IMR-90 (cell line): ENCODE measurements around the gene AFAP1L2. TPM values are rescaled to one million over a fixed set of nuclear protein-coding genes. Genes with fewer than 3 reads are reported as not detected.

Experiments
- ATAC-seq: fragments of 200-7000 bp; cut with Tn5 transposase; 2 replicates; pipeline ENCODE4 v1.9.1; 2020; ENCODE audit warnings: low read depth, mild to moderate bottlenecking, moderate library complexity
- BruUV-seq: library from RNA; stranded (reverse); fragments of 400-500 nt; replicated peaks from 2 replicates; lab custom pipeline; 2021; lab: Mats Ljungman, UMichigan
- CTCF ChIA-PET: fragments of 300-600 bp; formaldehyde crosslinking; extraction: SDS; loops from one replicate; lab custom pipeline; 2021; ENCODE audit warnings: antibody characterized with exemption; lab: Yijun Ruan, JAX
- POLR2A ChIA-PET: fragments of 300-600 bp; sonication (Branson Sonifier 250); formaldehyde crosslinking; loops from one replicate; lab custom pipeline; 2022; ENCODE audit warnings: antibody characterized with exemption; ENCODE audit not compliant: unreplicated experiment; lab: Charles Lee
- DNase-seq: peaks from one replicate; pipeline ENCODE4 v3.0.0; 2013
- H2AFZ ChIP-seq: replicated peaks from 2 replicates; pipeline ENCODE3; 2013; ENCODE audit warnings: low read length, mild to moderate bottlenecking; ENCODE audit not compliant: poor library complexity
- H2AK5ac ChIP-seq: 2 replicates; pipeline ENCODE4 v1.6.1; 2013; ENCODE audit warnings: low read depth, low read length, inconsistent platforms
- H2AK9ac ChIP-seq: replicated peaks from 2 replicates; pipeline ENCODE3; 2013; ENCODE audit warnings: mild to moderate bottlenecking, low read depth, low read length, moderate library complexity; ENCODE audit not compliant: poor library complexity
- H2BK120ac ChIP-seq: 2 replicates; pipeline ENCODE4 v1.6.1; 2013; ENCODE audit warnings: low read depth, low read length, inconsistent platforms
- H2BK15ac ChIP-seq: 3 replicates; pipeline ENCODE4 v1.6.1; 2013; ENCODE audit warnings: low read depth, low read length, inconsistent platforms
- H2BK20ac ChIP-seq: 2 replicates; pipeline ENCODE4 v1.6.1; 2013; ENCODE audit warnings: low read depth, mild to moderate bottlenecking, inconsistent platforms, low read length, moderate library complexity
- H2BK5ac ChIP-seq: 2 replicates; pipeline ENCODE4 v1.6.1; 2013; ENCODE audit warnings: mild to moderate bottlenecking, low read depth, low read length, inconsistent platforms; ENCODE audit not compliant: poor library complexity, severe bottlenecking
- H3K14ac ChIP-seq: replicated peaks from 2 replicates; pipeline ENCODE4 v1.6.1; 2013; ENCODE audit warnings: low read depth, low read length, inconsistent platforms
- H3K18ac ChIP-seq: 2 replicates; pipeline ENCODE4 v1.6.1; 2013; ENCODE audit warnings: low read depth, low read length, control low read depth
- H3K23ac ChIP-seq: 2 replicates; pipeline ENCODE4 v1.6.1; 2013; ENCODE audit warnings: low read depth, low read length, inconsistent platforms
- H3K27ac ChIP-seq: 2 replicates; pipeline ENCODE4 v1.5.1; 2013; ENCODE audit warnings: mild to moderate bottlenecking, control low read depth, low read length; ENCODE audit not compliant: insufficient read depth
- H3K27me3 ChIP-seq: 2 replicates; pipeline ENCODE4 v1.6.1; 2013; ENCODE audit warnings: low read length; ENCODE audit not compliant: control insufficient read depth, insufficient read depth
- H3K36me3 ChIP-seq: 2 replicates; pipeline ENCODE4 v1.6.1; 2013; ENCODE audit warnings: low read length, mixed read lengths; ENCODE audit not compliant: control insufficient read depth, insufficient read depth
- H3K4ac ChIP-seq: 2 replicates; pipeline ENCODE4 v1.6.1; 2013; ENCODE audit warnings: low read depth, low read length, inconsistent platforms
- H3K4me1 ChIP-seq: 2 replicates; pipeline ENCODE4 v1.6.1; 2013; ENCODE audit warnings: low read length, mixed read lengths; ENCODE audit not compliant: control insufficient read depth, insufficient read depth
- H3K4me2 ChIP-seq: 2 replicates; pipeline ENCODE4 v1.6.1; 2013; ENCODE audit warnings: low read depth, mild to moderate bottlenecking, control low read depth, low read length, moderate library complexity
- H3K4me3 ChIP-seq: 2 replicates; pipeline ENCODE4 v1.5.1; 2013; ENCODE audit warnings: low read depth, mild to moderate bottlenecking, control low read depth, low read length, moderate library complexity; ENCODE audit not compliant: insufficient read depth
- H3K56ac ChIP-seq: 2 replicates; pipeline ENCODE4 v1.6.1; 2013; ENCODE audit warnings: low read length, inconsistent platforms; ENCODE audit not compliant: insufficient read depth; ENCODE audit errors: extremely low read depth
- H3K79me1 ChIP-seq, 2 experiments: 2 replicates each; pipeline ENCODE4 v1.6.1; 2013; ENCODE audit warnings: low read length in 2 of 2, inconsistent platforms in 1 of 2, low read depth in 1 of 2
- H3K9ac ChIP-seq: 2 replicates; pipeline ENCODE4 v1.6.1; 2013; ENCODE audit warnings: low read depth, low read length, control low read depth
- H3K9me1 ChIP-seq: 2 replicates; pipeline ENCODE4 v1.6.1; 2013; ENCODE audit warnings: low read length, inconsistent platforms; ENCODE audit not compliant: insufficient read depth
- H3K9me3 ChIP-seq: 2 replicates; pipeline ENCODE4 v1.6.1; 2013; ENCODE audit warnings: low read length; ENCODE audit not compliant: control insufficient read depth, insufficient read depth
- H4K20me1 ChIP-seq: 2 replicates; pipeline ENCODE4 v1.6.1; 2013; ENCODE audit warnings: low read length, inconsistent platforms; ENCODE audit not compliant: insufficient read depth
- H4K5ac ChIP-seq: 2 replicates; pipeline ENCODE4 v1.6.1; 2013; ENCODE audit warnings: mild to moderate bottlenecking, low read depth, low read length, control low read depth
- H4K8ac ChIP-seq, 2 experiments: 2 replicates each; pipeline ENCODE4 v1.6.1; 2013; ENCODE audit warnings: low read depth in 2 of 2, low read length in 2 of 2, control low read depth in 1 of 2, inconsistent platforms in 1 of 2
- H4K91ac ChIP-seq: 2 replicates; pipeline ENCODE4 v1.6.1; 2013; ENCODE audit warnings: low read depth, low read length, inconsistent platforms; ENCODE audit not compliant: insufficient read depth
- BHLHE40 ChIP-seq: fragments of 150-350 bp; IDR thresholded peaks from 2 replicates; pipeline ENCODE4 v1.6.1; 2016; ENCODE audit warnings: mild to moderate bottlenecking, low read depth, low read length
- CEBPB ChIP-seq: IDR thresholded peaks from 2 replicates; pipeline ENCODE4 v1.6.1; 2012; ENCODE audit warnings: low read depth, low read length, improper control_type of control experiment
- CHD1 ChIP-seq: IDR thresholded peaks from 2 replicates; pipeline ENCODE4 v1.6.1; 2012; ENCODE audit warnings: low read depth, low read length, improper control_type of control experiment
- CTCF ChIP-seq: conservative IDR thresholded peaks from 2 replicates; pipeline ENCODE4 v1.5.1; 2012; ENCODE audit warnings: mild to moderate bottlenecking, low read depth, low read length, improper control_type of control experiment
- ELK1 ChIP-seq: fragments of 150-350 bp; IDR thresholded peaks from 2 replicates; pipeline ENCODE4 v1.6.1; 2016; ENCODE audit warnings: low read depth, mild to moderate bottlenecking, low read length, moderate library complexity, borderline replicate concordance
- FOS ChIP-seq: fragments of 150-350 bp; IDR thresholded peaks from 2 replicates; pipeline ENCODE4 v1.6.1; 2016; ENCODE audit warnings: low read depth, low read length
- MAFK ChIP-seq: IDR thresholded peaks from 2 replicates; pipeline ENCODE4 v1.6.1; 2012; ENCODE audit warnings: low read depth, low read length, improper control_type of control experiment
- MAZ ChIP-seq: IDR thresholded peaks from 2 replicates; pipeline ENCODE4 v1.6.1; 2012; ENCODE audit warnings: low read depth, mild to moderate bottlenecking, low read length, improper control_type of control experiment, moderate library complexity, borderline replicate concordance
- MXI1 ChIP-seq: IDR thresholded peaks from 2 replicates; pipeline ENCODE4 v1.6.1; 2012; ENCODE audit warnings: low read depth, mild to moderate bottlenecking, low read length, moderate library complexity, borderline replicate concordance
- NFE2L2 ChIP-seq: fragments of 150-350 bp; IDR thresholded peaks from 2 replicates; pipeline ENCODE4 v1.6.1; 2016; ENCODE audit warnings: low read depth, mild to moderate bottlenecking, low read length
- POLR2A ChIP-seq: IDR thresholded peaks from 2 replicates; pipeline ENCODE4 v1.6.1; 2012; ENCODE audit warnings: mild to moderate bottlenecking, low read depth, low read length
- RAD21 ChIP-seq: IDR thresholded peaks from 2 replicates; pipeline ENCODE4 v1.6.1; 2012; ENCODE audit warnings: low read length, improper control_type of control experiment
- RCOR1 ChIP-seq: IDR thresholded peaks from 2 replicates; pipeline ENCODE4 v1.6.1; 2012; ENCODE audit warnings: mild to moderate bottlenecking, low read length, improper control_type of control experiment; ENCODE audit not compliant: insufficient replicate concordance
- RFX5 ChIP-seq: IDR thresholded peaks from 2 replicates; pipeline ENCODE4 v1.8.0; 2012; ENCODE audit warnings: low read depth, mild to moderate bottlenecking, low read length, moderate library complexity
- SMC3 ChIP-seq: fragments of 150-350 bp; IDR thresholded peaks from 2 replicates; pipeline ENCODE4 v1.6.1; 2016; ENCODE audit warnings: low read depth, mild to moderate bottlenecking, antibody characterized with exemption, low read length, moderate library complexity
- USF2 ChIP-seq: fragments of 150-350 bp; IDR thresholded peaks from 2 replicates; pipeline ENCODE4 v1.6.1; 2017; ENCODE audit warnings: mild to moderate bottlenecking, antibody characterized with exemption, low read length, low read depth
- WGBS, 2 experiments: methylation state at CpG; one replicate each; pipeline versions ENCODE4 v1.1.5 to v1.1.7; 2013; ENCODE audit warnings: missing lambda C conversion rate in 2 of 2; ENCODE audit not compliant: insufficient read length in 1 of 2; ENCODE audit errors: extremely low coverage in 2 of 2; 5-methylcytosine and 5-hydroxymethylcytosine counted together
- dilution Hi-C: fragments of 300-500 bp; cut with HindIII; formaldehyde crosslinking; loops from one replicate; pipeline ENCODE4 v1.14.3; 2018; ENCODE audit warnings: low sequenced_read_pairs; ENCODE audit not compliant: unreplicated experiment
- in situ Hi-C: fragments of 300-500 bp; cut with MboI; formaldehyde crosslinking; loops from 3 replicates; pipeline ENCODE4 v1.14.3; 2019; ENCODE audit warnings: low sequenced_read_pairs, inconsistent platforms, mixed read lengths
- intact Hi-C: fragments of 100-400 bp; cut with micrococcal nuclease; formaldehyde crosslinking; loops from 2 replicates; pipeline ENCODE4 v1.10.0; 2022
- polyA plus RNA-seq, 3 experiments: library from polyadenylated mRNA; depleted of rRNA; stranded (reverse); fragments of >200 nt; gene quantifications; 2 replicates each; pipeline ENCODE4 v1.2.3, GENCODE V29; 2012; ENCODE audit warnings: low replicate concordance in 1 of 3
- total RNA-seq: library from RNA; depleted of rRNA; stranded (reverse); fragments of >200 nt; gene quantifications from 2 replicates; pipeline ENCODE4 v1.2.3, GENCODE V29; 2012

Gene AFAP1L2
- total and polyA plus RNA-seq, 2 of the 4 experiments (the other 2 are of a cell fraction) = under 0.01 to 0.10 TPM

- Histone ChIP-seq H4K20me1 (no peaks in the 10 kb centered on the region), H3K4me1 (no peaks in the 10 kb centered on the region), H4K8ac (no peak overlapping the region), H3K23ac (no peak overlapping the region), H2BK20ac (no peak overlapping the region), H3K27ac (no peak overlapping the region), H4K5ac (no peak overlapping the region), H3K4me3 (no peak overlapping the region), H3K9me3 (no peaks in the 10 kb centered on the region), H3K9me1 (no peaks in the 10 kb centered on the region), H3K79me1 (no peaks in the 10 kb centered on the region), H3K4me2 (no peak overlapping the region), H2BK120ac (no peak overlapping the region), H3K9ac (no peak overlapping the region), H4K91ac (no peak overlapping the region), H2AK9ac (no peak overlapping the region), H2AK5ac (no peak overlapping the region), H2BK15ac (no peak overlapping the region), H3K4ac (no peak overlapping the region), H2BK5ac (no peak overlapping the region), H3K27me3 (peaks cover 56% of the 10 kb centered on the region), H2AFZ (no peak overlapping the region), H3K36me3 (no peaks in the 10 kb centered on the region), H3K56ac (no peak overlapping the region), H3K18ac (no peak overlapping the region), H3K14ac (no peak overlapping the region)
- in situ Hi-C loops = no loop called here
- no TSS peak for BruUV-seq
- dilution Hi-C loops = no loop called here
- DNase-seq (no peak), ATAC-seq (no peak)
- ChIA-PET CTCF (interaction anchor here (1.1 kb wide), 1 partner anchor 96 kb away, joined by 3 read pairs; no protein-coding TSS in a partner anchor), POLR2A (no interaction called here)
- no CpG with 5 or more reads among the region's 3 CpGs for WGBS, 2 experiments
- intact Hi-C loops = no loop called here
- TF ChIP-seq MAZ (no peak), POLR2A (no peak), RAD21 (no peak), RCOR1 (no peak), USF2 (no peak), NFE2L2 (no peak), MXI1 (no peak), SMC3 (no peak), ELK1 (no peak), FOS (no peak), CHD1 (no peak), MAFK (no peak), BHLHE40 (no peak), CTCF (no peak), CEBPB (no peak), RFX5 (no peak)
Observed at GRCh38 chr10:114400091-114400490, 4.2 kb downstream of the AFAP1L2 start.
